Measurements from ENCODE around the gene ING2.
"Not testable (repeated sequence)": the region's sequence is repeated elsewhere in the genome, so short reads cannot be mapped to it uniquely, and the experiment has no call there.

ING2 gene

GRCh38 chr4:183552274-183553146, 47.7 kb downstream of the ING2 start:
- Histone ChIP-seq H4K20me1 (ENCODE audit: insufficient read depth, low read length) (no peaks in the 10 kb centered on the region), H3K4me1 (ENCODE audit: low read length) (no peaks in the 10 kb centered on the region), H3K9ac (ENCODE audit: low read length) (no peak overlapping the region), H3K27ac (ENCODE audit: low read length) (no peak overlapping the region), H3K4me3 (ENCODE audit: low read length) (no peak overlapping the region), H3K79me2 (ENCODE audit: low read length) (no peaks in the 10 kb centered on the region), H3K4me2 (ENCODE audit: low read depth, low read length) (no peak overlapping the region), H3K27me3 (replicated peaks; ENCODE audit: insufficient read depth, low read length) (no peaks in the 10 kb centered on the region), H3K36me3 (replicated peaks; ENCODE audit: insufficient read depth, low read length) (no peaks in the 10 kb centered on the region), H2AFZ (ENCODE audit: low read length) (no peak overlapping the region), H3F3A (ENCODE audit: insufficient read depth, low read length) (no peaks in the 10 kb centered on the region), H3K9me2 (replicated peaks; ENCODE audit: insufficient read depth, low read length) (no peaks in the 10 kb centered on the region), H3K9me3 (replicated peaks; ENCODE audit: insufficient read depth, low read length) (no peaks in the 10 kb centered on the region)
- TF ChIP-seq EZH2phosphoT487 (IDR thresholded peaks at IDR 0.05; ENCODE audit: low read length): no peak
- TF ChIP-seq, protein P1, sequence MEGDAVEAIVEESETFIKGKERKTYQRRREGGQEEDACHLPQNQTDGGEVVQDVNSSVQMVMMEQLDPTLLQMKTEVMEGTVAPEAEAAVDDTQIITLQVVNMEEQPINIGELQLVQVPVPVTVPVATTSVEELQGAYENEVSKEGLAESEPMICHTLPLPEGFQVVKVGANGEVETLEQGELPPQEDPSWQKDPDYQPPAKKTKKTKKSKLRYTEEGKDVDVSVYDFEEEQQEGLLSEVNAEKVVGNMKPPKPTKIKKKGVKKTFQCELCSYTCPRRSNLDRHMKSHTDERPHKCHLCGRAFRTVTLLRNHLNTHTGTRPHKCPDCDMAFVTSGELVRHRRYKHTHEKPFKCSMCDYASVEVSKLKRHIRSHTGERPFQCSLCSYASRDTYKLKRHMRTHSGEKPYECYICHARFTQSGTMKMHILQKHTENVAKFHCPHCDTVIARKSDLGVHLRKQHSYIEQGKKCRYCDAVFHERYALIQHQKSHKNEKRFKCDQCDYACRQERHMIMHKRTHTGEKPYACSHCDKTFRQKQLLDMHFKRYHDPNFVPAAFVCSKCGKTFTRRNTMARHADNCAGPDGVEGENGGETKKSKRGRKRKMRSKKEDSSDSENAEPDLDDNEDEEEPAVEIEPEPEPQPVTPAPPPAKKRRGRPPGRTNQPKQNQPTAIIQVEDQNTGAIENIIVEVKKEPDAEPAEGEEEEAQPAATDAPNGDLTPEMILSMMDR (IDR thresholded peaks at IDR 0.05; ENCODE audit: low read length): no peak
- no peak for TF ChIP-seq EZH2 (optimal IDR thresholded peaks at IDR 0.05; ENCODE audit: low read depth, low read length)
- no peak for DNase-seq

GRCh38 chr4:183553147-183553478, 48.3 kb downstream of the ING2 start:
- H3K27me3 ChIP-seq (replicated peaks; ENCODE audit: insufficient read depth, low read length); H4K20me1 ChIP-seq (ENCODE audit: insufficient read depth, low read length); H3F3A ChIP-seq (ENCODE audit: insufficient read depth, low read length); H3K4me3 ChIP-seq (ENCODE audit: low read length); H3K27ac ChIP-seq (ENCODE audit: low read length); H3K4me1 ChIP-seq (ENCODE audit: low read length); H3K79me2 ChIP-seq (ENCODE audit: low read length); H3K36me3 ChIP-seq (replicated peaks; ENCODE audit: insufficient read depth, low read length); H3K9me2 ChIP-seq (replicated peaks; ENCODE audit: insufficient read depth, low read length); H2AFZ ChIP-seq (ENCODE audit: low read length); H3K4me2 ChIP-seq (ENCODE audit: low read depth, low read length); H3K9me3 ChIP-seq (replicated peaks; ENCODE audit: insufficient read depth, low read length); H3K9ac ChIP-seq (ENCODE audit: low read length); DNase-seq: not testable (repeated sequence)

- TF ChIP-seq, protein P1 (IDR thresholded peaks at IDR 0.05; ENCODE audit: low read length): no peak
- TF ChIP-seq EZH2phosphoT487 (IDR thresholded peaks at IDR 0.05; ENCODE audit: low read length) (no peak), EZH2 (optimal IDR thresholded peaks at IDR 0.05; ENCODE audit: low read depth, low read length) (no peak)
- Histone ChIP-seq H3K9ac (ENCODE audit: low read length) (no peak overlapping the region), H3K9me3 (replicated peaks; ENCODE audit: insufficient read depth, low read length) (no peaks in the 10 kb centered on the region), H3K4me1 (ENCODE audit: low read length) (no peaks in the 10 kb centered on the region), H3K9me2 (replicated peaks; ENCODE audit: insufficient read depth, low read length) (no peaks in the 10 kb centered on the region), H3K27ac (ENCODE audit: low read length) (no peak overlapping the region), H2AFZ (ENCODE audit: low read length) (no peak overlapping the region), H4K20me1 (ENCODE audit: insufficient read depth, low read length) (no peaks in the 10 kb centered on the region), H3K4me3 (ENCODE audit: low read length) (no peak overlapping the region), H3K79me2 (ENCODE audit: low read length) (no peaks in the 10 kb centered on the region), H3K36me3 (replicated peaks; ENCODE audit: insufficient read depth, low read length) (no peaks in the 10 kb centered on the region), H3F3A (ENCODE audit: insufficient read depth, low read length) (no peaks in the 10 kb centered on the region), H3K4me2 (ENCODE audit: low read depth, low read length) (no peak overlapping the region), H3K27me3 (replicated peaks; ENCODE audit: insufficient read depth, low read length) (no peaks in the 10 kb centered on the region)
- DNase-seq: no peak
Measured at GRCh38 chr4:183553601-183554345, 48.9 kb downstream of the ING2 start.

DNA sequence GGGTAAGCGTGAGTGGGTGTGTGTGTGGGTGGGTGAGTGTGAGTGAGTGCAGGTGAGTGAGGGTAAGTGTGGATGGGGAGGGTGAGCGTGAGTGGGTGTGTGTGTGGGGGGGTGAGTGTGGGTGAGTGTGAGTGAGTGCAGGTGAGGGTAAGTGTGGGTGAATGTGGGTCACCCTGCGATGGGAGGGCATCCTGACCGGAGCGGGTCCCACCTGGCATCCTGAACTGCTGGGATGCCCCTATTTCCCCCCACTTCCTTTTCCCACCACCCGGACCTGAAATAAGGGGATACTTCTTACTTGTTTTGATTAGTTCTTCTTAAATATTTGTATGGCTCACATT, 49.5 kb downstream of the ING2 start:
- no peak overlapping the region for H3K9ac ChIP-seq (ENCODE audit: low read length)
- no peaks in the 10 kb centered on the region for H3K9me2 ChIP-seq (replicated peaks; ENCODE audit: insufficient read depth, low read length)
- DNase-seq: no peak
- TF ChIP-seq EZH2phosphoT487 (IDR thresholded peaks at IDR 0.05; ENCODE audit: low read length) (no peak), EZH2 (optimal IDR thresholded peaks at IDR 0.05; ENCODE audit: low read depth, low read length) (no peak)
- TF ChIP-seq, protein P1 (IDR thresholded peaks at IDR 0.05; ENCODE audit: low read length): no peak
- no peaks in the 10 kb centered on the region for H4K20me1 ChIP-seq (ENCODE audit: insufficient read depth, low read length)
- H3K9me3 ChIP-seq (replicated peaks; ENCODE audit: insufficient read depth, low read length): no peaks in the 10 kb centered on the region
- H3K4me2 ChIP-seq (ENCODE audit: low read depth, low read length): no peak overlapping the region
- no peak overlapping the region for H2AFZ ChIP-seq (ENCODE audit: low read length)
- no peaks in the 10 kb centered on the region for H3K79me2 ChIP-seq (ENCODE audit: low read length)
- no peaks in the 10 kb centered on the region for H3F3A ChIP-seq (ENCODE audit: insufficient read depth, low read length)
- no peaks in the 10 kb centered on the region for H3K27me3 ChIP-seq (replicated peaks; ENCODE audit: insufficient read depth, low read length)
- H3K4me1 ChIP-seq (ENCODE audit: low read length): no peaks in the 10 kb centered on the region
- H3K36me3 ChIP-seq (replicated peaks; ENCODE audit: insufficient read depth, low read length): no peaks in the 10 kb centered on the region
- no peak overlapping the region for H3K27ac ChIP-seq (ENCODE audit: low read length)
- H3K4me3 ChIP-seq (ENCODE audit: low read length): no peak overlapping the region
